ENCODE data around the gene ATRAID.

The ATRAID gene

DNA sequence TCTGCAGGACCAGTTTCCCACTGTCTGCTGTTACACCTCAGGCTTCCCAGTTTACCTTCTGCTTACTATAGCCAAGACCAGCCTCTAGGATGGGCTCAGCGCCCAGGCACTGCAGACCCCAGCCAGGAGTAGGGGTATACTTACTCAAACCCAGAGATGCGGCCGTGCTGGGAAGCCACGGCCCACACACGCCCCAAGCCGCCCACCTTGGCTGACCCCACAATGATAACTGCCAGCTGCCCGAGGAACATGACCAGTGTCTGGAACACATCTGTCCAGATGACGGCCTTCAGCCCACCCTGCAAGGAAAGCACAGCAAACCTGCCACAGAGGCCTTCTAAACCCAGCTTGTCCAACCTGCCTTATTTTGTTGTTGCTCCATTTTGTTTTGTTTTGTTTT lies 6.6 kb upstream of the ATRAID start:
- TF ChIP-seq CTCF (IDR thresholded peaks at IDR 0.05), result no peak
- Histone ChIP-seq H3K4me1 (peaks cover 0 to 4% (median 0%) of the 10 kb centered on the region in 4 donors), H3K36me3 (peaks cover 52 to 95% (median 66%) of the 10 kb centered on the region in 3 donors), H3K9me3 (no peaks in the 10 kb centered on the region), H3K27ac (no peak overlapping the region), H3K4me3 (no peak overlapping the region), H3K27me3 (no peaks in the 10 kb centered on the region)
- DNase-seq, result peak in 1 of 2 donors; percentile 51
- intact Hi-C loops (cut with DNase I; ENCODE audit: low total_unique reads), result no loop called here

GRCh38 chr2:27206346-27206745 lies 5.5 kb upstream of the ATRAID start:
- peaks cover 47 to 83% (median 54%) of the 10 kb centered on the region in 3 donors for H3K36me3 ChIP-seq
- no peak for TF ChIP-seq CTCF (IDR thresholded peaks at IDR 0.05)
- peak in 1 of 2 donors; percentile 21 for DNase-seq

GRCh38 chr2:27208486-27209050 lies 3.3 kb upstream of the ATRAID start:
- Histone ChIP-seq H3K36me3 (peaks cover 36 to 61% (median 36%) of the 10 kb centered on the region in 3 donors), H3K27ac (no peak overlapping the region), H3K9me3 (no peaks in the 10 kb centered on the region), H3K4me1 (peaks cover 0 to 17% (median 14%) of the 10 kb centered on the region in 4 donors), H3K4me3 (no peak overlapping the region), H3K27me3 (no peaks in the 10 kb centered on the region)
- TF ChIP-seq CTCF (IDR thresholded peaks at IDR 0.05), result no peak
- peak in 1 of 2 donors; percentile 25 for DNase-seq
- intact Hi-C loops (cut with DNase I; ENCODE audit: low total_unique reads), result no loop called here

More at GRCh38 chr2:27206346-27206745, 5.5 kb upstream of the ATRAID start:
- H3K27ac ChIP-seq, result no peak overlapping the region
- H3K4me3 ChIP-seq, result no peak overlapping the region
- intact Hi-C loops (cut with DNase I; ENCODE audit: low total_unique reads), result no loop called here
- peaks cover 0 to 10% (median 6%) of the 10 kb centered on the region in 4 donors for H3K4me1 ChIP-seq
- no peaks in the 10 kb centered on the region for H3K9me3 ChIP-seq
- H3K27me3 ChIP-seq, result no peaks in the 10 kb centered on the region

GRCh38 chr2:27209621-27210401 lies 2.0 kb upstream of the ATRAID start:
- intact Hi-C loops (cut with DNase I; ENCODE audit: low total_unique reads), result loop anchor here (10.0 kb wide), 3 partner anchors 75 to 245 kb away; partner anchors contain the start of genes PREB, PRR30 and TMEM214
- Histone ChIP-seq H3K9me3 (no peaks in the 10 kb centered on the region), H3K4me3 (no peak overlapping the region), H3K4me1 (peaks cover 0 to 17% (median 16%) of the 10 kb centered on the region in 4 donors), H3K27me3 (no peaks in the 10 kb centered on the region), H3K36me3 (peaks cover 24 to 49% (median 28%) of the 10 kb centered on the region in 3 donors), H3K27ac (no peak overlapping the region)
- no peak for TF ChIP-seq CTCF (IDR thresholded peaks at IDR 0.05)
- peak in 1 of 2 donors; percentile 6 for DNase-seq

DNA sequence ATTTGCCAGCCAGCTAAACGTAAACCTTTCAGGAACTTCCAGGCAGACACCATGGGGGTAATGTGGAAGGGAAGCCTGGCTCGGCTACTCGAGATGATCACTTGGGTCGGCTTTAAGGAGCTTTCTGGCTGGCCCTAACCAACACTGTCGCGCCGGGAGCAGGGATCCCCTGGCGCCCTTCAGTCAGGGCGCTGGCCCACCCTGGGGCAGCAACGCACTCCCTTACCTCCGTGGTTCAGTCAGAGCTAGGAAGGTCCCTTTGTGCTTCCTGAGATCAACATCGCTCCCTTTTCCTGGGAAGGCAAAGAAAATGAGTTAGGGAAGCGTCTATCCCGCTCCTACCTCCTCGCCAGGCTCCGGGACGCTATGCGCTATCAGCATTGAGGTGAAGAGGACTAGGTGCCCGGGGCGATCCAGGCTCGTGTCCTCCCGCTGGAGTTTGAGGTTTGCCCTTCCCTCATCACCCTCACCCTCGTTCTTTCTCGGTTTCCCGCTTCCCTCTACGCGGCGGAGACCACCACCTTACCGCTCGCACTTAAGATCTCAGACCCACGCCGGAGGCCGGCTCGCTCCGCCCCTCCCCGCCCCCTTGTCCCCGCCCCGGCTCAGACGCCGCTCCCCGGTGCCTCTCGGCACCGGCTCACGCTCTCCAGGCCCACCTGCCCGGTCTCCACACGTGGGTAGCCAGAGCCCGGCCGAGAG lies 449 bp upstream of the ATRAID start:
- peak overlapping the region; percentile 96 to 99 for H3K27ac ChIP-seq
- intact Hi-C loops (cut with DNase I; ENCODE audit: low total_unique reads), result loop anchor here (10.0 kb wide), 3 partner anchors 77 to 247 kb away; partner anchors contain the start of genes PREB, PRR30 and TMEM214

More for the DNA sequence above, 449 bp upstream of the ATRAID start:
- no peak for TF ChIP-seq CTCF (IDR thresholded peaks at IDR 0.05)
- Histone ChIP-seq H3K27me3 (no peaks in the 10 kb centered on the region), H3K4me1 (peaks cover 0 to 17% (median 16%) of the 10 kb centered on the region in 4 donors), H3K36me3 (peaks cover 19 to 43% (median 22%) of the 10 kb centered on the region in 3 donors), H3K9me3 (no peaks in the 10 kb centered on the region), H3K4me3 (peak overlapping the region; percentile 81 to 86)
- DNase-seq, result no peak

Data from tibial artery (tissue), 4 donors.